Measurements from ENCODE around the gene IRF4.

IRF4 gene

DNA sequence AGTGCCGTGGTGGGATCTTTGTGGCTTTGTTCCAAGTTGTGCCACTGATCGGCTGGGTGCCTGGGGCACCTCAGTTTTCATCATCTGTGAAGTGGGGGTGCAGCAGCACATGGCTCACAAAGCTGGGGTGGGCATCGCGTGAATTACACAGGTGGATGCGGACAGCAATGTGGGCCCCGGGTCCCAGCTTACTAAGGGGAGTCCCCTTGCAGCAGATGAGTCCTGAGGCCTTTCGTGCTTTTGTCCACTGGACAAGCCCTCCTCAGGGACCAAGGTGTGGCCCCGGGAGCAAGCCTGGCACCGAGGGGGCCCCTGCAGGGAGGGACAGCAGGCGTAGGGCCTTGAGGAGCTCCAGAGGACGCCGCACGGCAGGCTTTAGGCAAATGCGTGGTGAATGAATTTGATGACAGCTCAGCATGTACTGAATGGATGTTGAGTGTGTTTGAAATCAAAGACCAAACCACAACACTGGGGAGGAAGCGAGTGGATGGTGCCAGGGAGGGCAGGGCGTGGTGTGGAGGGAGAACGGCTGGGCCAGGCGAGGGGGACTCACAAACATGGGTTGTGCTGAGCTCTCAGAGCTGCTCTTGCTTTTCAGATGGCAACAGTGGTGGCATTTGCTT lies 53.2 kb downstream of the IRF4 start:
- no peak for DNase-seq (ENCODE audit: low spot score)

DNA sequence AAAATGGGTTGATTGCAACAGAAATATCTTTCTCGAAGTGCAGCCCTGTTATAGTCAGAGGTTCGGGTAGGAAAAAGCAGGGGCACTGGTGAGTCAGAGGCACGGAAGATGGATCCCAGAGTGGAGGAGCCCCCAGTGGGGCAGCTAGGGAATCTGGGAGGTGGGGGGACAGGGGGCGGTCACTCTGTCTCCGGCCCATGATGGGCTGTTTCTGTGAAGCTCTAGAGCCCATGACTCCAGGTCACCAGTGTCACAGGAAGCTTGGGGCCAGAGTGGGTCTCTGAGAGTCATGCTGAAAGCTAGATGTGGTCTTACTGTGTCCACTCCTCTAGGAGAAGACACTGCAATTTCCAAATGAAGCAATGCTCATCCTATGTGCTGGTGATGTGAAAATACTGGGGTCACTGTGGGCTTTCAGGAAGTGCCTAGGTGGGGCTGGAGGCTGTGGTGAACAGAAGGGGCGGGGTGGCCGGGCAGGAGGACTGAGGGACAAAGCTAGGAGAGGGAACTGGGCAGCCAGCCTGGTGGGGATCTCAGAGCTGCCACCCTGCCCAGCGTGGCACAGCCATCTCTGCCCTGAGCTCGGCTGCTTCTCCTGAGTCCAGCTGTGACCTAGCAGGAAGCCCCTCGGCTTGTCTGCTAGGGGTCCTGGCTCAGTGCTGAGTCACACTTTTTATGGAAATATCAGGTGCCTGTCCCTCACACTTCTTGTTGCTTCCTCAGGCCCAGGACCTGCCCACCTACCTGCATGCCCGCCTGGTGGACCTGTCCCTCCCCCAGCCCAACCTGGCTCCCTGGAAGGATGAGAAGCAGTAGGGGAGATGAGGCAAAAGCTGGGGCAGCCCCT lies 54.2 kb downstream of the IRF4 start:
- no peak for DNase-seq (ENCODE audit: low spot score)

DNA sequence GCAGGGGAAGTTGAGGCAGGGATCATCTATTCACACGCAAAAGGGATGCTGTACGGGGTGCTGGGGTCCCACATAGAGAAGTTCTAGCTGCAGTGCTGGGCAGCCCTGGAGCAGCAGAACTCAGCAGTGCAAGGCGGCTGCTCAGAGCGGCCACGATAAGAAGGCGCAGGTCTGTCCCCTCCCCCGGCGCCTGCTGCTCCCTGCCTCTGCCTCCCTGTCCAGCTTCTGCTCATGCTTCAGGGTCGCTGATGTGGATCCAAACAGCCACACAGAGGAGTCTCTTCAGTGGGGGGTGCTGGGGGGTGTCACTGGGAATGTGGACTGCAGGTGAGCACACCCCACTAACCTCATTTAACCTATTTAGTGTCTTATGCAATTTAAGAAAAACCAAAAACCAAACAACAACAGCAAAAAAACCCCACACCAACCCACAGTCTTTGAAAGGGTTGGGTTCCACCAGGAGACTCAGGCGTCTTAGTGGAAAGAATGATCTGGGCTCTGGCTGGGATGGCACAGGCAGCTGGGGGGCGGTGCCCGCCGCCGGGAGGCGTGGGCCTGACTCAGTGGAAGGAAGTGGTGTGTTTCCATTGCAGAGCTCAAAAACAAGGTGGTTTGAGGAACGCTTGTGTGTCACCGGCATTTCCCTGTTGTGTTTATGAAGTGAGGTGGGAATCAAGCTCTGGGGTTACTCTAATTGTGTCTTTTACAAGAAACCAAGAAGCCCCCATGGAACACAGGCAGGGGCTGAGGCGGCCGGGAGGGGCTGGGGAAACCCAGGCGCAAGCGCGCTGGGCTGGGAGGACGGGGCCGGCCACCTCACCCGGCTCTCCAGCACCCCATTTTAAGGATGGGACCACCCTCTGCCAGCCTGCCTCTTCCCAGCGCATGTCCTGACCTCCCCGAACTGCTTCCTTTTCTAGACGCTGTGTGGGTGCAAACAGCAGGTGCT lies 55.1 kb downstream of the IRF4 start:
- DNase-seq (ENCODE audit: low spot score), result no peak

DNA sequence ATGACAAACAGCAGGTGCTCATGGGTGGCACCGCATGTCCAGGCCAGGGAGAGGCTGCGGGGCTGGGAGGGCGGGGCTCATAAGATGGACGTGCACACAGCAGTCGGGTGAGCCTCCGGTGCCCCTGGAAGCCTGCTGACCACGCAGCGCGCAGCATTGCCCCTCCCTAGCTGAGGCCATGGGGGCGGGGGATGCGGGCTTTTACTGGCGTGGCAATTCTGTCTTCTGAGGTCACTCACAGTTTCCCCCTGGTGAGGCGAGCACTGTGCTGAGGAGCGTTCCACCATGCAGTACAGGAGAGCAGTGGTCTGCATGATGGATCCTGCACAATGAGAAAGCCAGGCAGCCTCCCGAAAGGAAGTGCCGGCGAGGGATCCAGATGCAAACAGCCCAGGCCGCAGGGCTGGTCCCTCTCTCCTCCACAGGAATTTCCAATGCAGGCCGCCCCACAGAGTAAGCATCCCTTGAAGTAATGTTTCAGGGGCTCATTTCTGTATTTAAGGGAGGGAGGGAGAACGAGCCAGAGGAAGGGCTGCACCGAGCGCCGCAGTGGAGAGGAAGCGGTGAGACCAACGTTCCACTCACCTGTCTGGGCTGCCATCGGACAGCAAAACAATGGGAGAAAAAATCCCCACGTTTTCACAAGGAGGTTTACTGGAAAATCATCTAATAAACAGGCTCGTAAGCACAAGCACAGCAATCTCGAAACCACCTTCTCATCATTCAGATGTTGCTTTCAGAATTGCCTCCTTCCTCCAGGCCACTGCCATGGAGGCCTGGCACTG lies 56.0 kb downstream of the IRF4 start:
- no peak for DNase-seq (ENCODE audit: low spot score)

DNA sequence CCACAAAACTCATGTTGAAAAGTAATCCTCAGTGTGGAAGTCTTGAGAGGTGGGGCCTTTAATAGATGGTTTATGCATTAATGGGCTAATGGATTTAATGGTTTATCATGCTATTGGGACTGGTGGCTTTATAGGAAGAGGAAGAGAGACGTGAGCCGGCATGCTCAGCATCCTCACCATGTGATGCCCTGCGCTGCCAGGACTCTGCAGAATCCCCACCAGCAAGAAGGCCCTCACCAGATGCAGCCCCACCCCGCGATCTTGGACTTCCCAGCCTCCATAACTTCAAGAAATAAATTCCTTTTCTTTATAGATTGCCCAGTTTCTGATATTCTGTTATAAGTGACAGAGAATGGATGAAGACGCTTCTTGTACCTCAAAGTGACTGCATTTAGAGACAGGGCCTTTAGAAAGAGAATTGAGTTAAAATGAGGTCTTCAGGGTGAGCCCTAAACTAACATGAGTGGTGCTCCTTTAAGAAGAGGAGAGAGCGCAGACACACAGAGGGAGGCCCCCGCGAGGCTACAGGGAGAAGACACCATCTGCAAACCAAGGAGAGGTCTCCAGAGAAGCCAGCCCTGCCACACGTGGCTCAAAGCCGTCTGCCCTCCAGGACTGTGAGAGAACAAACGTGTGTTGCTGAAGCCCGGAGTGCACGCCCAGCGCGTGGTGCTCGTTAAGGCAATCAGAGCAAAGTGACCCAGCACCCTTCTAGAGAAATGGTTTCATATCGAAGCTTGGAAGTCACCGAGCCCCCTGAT lies 56.9 kb downstream of the IRF4 start:
- DNase-seq (ENCODE audit: low spot score), result no peak

DNA sequence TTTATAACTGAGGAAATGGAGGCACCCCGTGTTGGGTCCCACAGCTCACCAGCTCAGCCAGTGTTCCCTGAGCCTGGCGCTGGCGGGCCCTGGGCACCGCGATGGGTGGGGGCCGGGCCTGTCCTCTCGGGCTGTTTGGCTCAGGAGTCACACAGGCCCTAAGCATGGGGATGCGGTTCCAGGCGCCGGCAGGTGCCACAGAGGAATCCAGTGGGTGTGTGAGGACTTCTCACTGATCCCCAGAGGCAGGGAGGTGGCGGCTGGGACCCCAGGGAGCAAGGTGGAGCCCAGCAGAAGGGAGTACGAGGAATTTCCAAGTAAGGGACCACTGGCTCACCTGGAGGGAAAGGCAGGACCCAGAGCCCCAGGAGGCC lies 57.5 kb downstream of the IRF4 start:
- no peak for DNase-seq (ENCODE audit: low spot score)

DNA sequence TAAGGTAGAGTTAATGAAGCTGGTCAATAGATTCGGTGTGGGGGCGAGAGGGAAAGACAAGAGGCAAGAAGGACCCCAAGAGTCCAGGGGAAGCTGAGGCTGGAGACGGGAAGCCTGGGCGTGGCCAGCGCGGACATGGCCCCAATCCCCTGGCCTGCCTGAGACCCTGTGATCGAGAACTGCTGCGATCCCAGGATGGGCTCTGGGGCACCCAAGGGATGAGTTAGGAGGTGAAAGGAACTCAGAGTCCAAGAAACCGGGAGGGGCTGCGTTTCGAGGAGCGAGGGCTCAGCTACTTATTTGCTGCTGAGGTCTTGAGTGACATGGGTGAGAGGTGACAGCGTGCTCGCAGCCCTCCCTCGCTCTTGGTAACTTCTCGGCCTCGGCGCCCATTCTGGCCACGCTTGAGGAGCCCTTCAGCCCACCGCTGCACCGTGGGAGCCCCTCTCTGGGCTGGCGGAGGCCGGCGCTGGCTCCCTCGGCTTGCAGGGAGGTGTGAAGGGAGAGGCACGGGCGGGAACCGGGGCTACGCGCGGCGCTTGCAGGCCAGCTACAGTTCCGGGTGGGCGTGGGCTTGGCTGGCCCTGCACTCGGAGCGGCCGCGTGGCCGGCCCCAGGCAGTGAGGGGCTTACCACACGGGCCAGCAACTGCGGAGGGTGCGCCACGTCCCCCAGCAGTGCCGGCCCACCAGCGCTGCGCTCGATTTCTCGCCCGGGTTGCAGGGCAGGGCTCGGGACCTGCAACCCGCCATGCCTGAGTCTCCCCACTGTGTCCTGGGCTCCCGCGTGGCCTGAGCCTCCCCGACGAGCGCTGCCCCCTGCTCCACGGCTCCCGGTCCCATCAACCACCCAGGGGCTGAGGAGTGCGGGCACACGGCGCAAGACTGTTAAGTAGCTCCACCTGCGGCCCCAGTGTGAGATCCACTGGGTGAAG lies 58.2 kb downstream of the IRF4 start:
- no peak for DNase-seq (ENCODE audit: low spot score)

DNA sequence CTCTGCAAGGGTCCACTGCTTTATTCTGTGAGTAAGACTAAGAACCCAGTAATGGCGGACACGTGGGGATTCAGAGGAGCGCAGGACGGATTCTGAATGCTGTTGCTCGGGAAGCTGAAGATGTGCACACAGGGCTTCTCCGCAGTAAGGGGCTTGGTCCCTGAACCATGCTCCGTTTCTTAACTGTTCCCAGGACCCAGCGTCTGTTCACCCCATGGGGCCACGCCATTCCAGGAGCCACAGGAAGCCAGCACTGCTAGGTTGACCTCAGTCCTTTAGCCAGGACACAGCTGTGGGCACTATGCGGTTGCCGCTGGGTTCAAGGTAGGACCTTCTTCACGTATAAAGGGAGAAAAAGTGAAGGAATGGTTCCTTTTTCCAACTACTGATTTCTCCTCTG lies 59.8 kb downstream of the IRF4 start:
- DNase-seq (ENCODE audit: low spot score), result no peak

DNA sequence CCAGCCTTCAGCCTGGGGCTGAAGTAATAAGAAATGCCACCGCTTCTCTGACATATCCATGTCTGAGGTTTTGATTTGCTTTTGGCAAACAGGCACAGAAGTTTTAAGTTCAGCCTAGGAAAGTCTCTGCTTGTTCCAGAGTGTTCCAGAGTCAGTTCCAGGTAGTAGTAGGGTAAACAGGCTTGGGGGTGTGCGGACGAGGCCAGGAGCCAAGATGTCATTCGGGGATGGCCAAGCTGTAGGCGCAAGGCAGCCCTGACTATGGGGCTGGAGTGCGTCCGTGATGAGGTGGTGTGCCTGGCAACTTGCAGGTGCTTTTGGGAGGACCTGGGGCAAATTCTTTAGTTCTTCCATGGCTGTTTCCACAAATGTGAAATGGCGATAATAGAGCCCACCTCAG lies 60.3 kb downstream of the IRF4 start:
- DNase-seq (ENCODE audit: low spot score), result no peak

DNA sequence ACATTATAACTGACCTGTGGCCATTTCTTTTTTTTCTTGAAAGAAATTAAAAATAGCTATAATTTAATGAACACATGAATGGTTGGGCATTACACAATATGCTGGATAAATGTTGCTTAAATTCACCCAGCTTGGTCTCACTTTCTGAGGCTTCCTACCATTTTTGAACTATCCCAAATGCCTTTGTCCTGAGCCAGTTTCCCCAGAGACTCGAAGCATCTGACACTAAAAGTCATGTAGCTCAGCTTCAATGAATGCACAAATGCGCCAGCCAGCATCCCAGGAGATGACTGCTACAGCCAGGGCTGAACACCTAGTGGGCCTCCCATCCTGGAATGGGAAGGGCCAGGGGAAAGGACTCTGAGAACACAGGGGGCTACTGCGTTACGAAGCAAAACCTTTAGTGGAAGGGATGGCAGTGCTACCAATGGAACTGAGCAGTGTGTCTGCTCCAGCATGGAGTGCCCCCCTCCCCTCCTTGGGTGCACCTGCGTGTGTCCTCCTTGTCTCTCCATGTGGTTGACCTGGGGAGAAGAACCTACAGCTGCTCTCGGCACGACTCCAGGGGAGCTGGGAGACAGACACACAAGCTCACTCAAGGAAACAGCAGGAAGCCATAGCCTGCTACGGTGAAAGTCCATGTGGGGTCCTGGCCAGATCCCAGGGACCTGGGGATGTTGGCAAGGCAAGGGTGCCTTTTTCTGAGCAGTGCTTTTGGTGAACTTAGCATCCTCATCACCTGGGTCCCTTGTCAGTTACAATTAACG lies 60.9 kb downstream of the IRF4 start:
- no peak for DNase-seq (ENCODE audit: low spot score)

DNA sequence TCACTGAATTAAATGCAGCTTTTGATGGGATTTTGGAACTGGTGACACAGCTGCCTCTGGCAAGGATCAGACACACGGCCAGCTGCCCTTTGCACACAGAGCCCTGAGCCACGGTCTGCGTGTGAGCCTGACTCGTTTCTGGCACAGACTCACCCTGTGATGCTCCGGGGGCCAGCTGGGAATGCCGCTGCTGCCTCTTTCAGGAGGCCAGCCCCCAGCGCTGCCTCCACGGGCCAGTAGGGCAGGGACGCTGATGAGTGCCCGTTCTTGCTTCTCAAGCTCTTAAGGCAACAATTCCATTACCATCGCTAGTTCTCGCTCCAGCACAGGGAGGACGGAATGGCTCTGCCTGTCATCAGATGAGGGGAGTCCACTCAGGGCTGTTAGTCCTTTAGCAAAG lies 61.6 kb downstream of the IRF4 start:
- no peak for DNase-seq (ENCODE audit: low spot score)

DNA sequence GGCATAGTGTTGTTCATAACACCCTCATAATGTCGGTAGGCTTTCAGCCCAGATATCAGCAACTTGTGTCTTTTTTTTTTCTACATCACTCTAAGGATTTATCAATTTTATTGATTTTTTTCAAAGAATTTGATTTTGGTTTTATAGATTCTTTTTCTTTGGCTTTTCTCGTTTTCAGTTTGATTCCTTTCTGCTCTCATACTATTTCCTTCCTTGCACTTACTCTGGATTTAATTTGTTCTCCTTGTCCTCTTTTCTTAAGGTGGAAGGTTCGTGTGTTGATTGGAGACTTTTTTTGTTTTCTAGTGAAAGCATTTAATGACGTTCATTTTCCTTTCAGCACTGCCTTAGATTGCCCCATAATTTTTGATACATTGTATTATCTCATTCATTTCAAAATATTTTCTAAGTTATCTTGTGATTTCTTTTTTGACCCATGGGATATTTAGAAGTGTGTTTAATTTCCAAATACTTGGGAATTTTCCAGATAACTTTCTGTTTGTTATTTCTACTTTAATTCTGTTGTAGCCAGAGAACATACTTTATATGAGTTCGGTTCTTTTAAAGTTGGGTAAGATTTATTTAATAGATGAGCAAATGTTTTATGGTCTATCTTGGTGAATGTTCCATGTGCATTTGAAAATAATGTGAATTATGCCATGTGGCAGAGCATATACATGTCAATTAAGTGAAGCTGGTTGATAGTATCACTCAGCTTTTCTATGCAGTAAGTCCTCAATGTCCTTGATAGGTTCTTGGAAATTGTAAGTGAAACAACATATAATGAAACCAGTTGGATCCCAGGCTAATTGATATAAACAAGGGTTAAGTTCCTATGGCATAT lies 62.8 kb downstream of the IRF4 start:
- DNase-seq (ENCODE audit: low spot score), result no peak

DNA sequence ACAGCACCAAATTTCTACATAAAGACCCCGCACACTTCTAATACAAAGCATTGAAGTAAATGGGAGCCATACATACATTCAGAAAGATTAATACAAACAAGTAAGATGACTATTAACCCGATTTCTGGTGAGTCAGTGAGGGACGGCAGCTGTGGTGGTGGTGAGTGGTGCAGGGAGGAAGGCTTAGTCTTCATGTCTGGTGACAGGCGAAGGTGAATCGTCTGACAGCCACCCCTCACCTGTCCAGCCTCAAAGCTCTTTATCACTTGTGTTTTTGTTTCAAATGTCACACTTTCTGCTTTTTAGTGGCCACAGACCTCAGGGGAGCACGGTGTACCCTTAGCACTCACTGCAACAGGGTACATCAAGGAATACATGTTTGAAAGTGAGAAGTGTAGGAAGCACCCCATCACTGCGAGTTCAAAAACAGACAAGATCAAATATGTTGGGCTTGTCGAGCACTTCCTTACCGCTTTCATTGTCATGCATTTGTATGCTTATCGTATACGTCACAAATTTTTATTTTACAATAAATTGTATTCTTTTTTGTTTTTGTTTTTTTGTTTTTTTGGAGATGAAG lies 63.5 kb downstream of the IRF4 start:
- DNase-seq (ENCODE audit: low spot score), result no peak

DNA sequence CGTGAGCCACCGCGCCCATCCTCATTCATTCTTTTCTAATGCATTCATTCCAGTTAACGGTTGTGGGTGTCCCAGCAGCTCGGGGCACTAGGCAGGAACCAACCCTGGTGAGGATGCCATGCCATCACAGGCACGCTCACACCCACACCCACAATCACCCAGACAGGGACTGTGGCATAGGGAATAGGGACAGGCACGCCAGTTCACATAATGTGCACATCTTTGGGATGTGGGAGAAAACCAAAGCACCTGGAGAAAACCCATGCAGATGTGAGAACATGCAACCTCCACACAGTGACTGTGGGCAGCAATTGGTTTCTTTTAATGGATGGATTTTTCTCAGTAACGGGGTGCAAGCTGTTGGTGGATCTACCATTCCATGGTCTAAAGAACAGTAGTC lies 64.3 kb downstream of the IRF4 start:
- no peak for DNase-seq (ENCODE audit: low spot score)

DNA sequence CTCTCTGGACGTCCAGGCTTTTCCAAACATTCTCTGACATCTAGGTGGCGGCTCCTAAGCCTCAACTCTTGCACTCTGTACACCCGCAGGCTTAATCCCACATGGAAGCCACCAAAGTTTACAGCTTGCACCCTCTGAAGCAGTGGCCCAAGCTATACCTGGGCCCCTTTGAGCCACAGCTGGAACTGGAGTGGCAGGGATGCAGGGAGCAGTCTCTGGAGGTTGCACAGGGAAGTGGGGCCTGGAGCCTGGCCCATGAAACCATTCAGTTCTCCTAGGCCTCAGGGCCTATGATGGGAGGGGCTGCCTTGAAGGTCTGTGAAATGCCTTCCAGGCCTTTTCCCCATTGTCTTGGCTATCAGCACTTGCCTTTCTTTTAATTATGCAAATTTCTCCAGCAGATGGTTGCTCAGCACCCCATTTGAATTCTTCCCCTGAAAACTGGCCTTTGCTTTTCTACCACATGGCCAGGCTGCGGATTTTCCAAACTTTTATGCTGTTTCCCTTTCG lies 64.9 kb downstream of the IRF4 start:
- no peak for DNase-seq (ENCODE audit: low spot score)

DNA sequence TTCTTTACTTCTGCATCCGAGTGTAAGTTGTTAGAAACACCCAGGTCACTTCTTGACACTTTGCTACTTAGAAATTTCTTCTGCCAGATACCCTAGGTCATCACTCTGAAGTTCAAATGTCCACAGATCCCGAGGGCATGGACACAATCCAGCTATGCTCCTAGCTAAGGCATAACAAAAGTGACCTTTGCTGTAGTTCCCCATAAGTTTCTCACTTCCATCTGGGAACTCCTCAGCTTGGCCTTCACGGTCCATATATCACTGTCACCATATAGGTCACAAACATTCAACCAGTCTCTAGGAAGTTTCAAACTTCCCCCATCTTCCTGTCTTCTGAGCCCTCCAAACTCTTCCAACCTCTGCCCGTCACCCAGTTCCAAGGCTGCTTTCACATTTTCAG lies 65.3 kb downstream of the IRF4 start:
- DNase-seq (ENCODE audit: low spot score), result no peak
